ENCODE results near the gene NEFH.
"Not testable (repeated sequence)": the region's sequence is repeated elsewhere in the genome, so short reads cannot be mapped to it uniquely, and the experiment has no call there.

Gene NEFH

GRCh38 chr22:29479417-29480261, at the start of gene NEFH:
Gene NEFH, plus strand, starts transcription at chr22:29480218. Its CDS starts 45 bp downstream, at chr22:29480263.
- DNase-seq = no peak

- DNase-seq = no peak
Measured at GRCh38 chr22:29431986-29432385, 48.0 kb upstream of the NEFH start.

- DNase-seq = no peak
Measured at GRCh38 chr22:29433856-29434255, 46.2 kb upstream of the NEFH start.

GRCh38 chr22:29434288-29434687, 45.7 kb upstream of the NEFH start:
- DNase-seq = no peak

GRCh38 chr22:29435236-29436136, 44.5 kb upstream of the NEFH start:
- no peak for DNase-seq

GRCh38 chr22:29438283-29438682, 41.7 kb upstream of the NEFH start, which contains the start of gene RFPL1:
Gene RFPL1, plus strand, starts transcription at chr22:29438583.
- DNase-seq = not testable (repeated sequence)

- no peak for DNase-seq
Measured at GRCh38 chr22:29442976-29443375, 37.0 kb upstream of the NEFH start.

GRCh38 chr22:29443452-29443851, 36.6 kb upstream of the NEFH start:
- DNase-seq = no peak

GRCh38 chr22:29443861-29444792, 35.9 kb upstream of the NEFH start:
- DNase-seq = no peak

GRCh38 chr22:29445508-29445907, 34.5 kb upstream of the NEFH start:
- DNase-seq = no peak

GRCh38 chr22:29447906-29448305, 32.1 kb upstream of the NEFH start:
- no peak for DNase-seq

GRCh38 chr22:29449296-29449875, 30.6 kb upstream of the NEFH start:
- no peak for DNase-seq

GRCh38 chr22:29450222-29450621, 29.8 kb upstream of the NEFH start:
- no peak for DNase-seq

GRCh38 chr22:29451863-29452262, 28.2 kb upstream of the NEFH start:
- no peak for DNase-seq

GRCh38 chr22:29454276-29454675, 25.7 kb upstream of the NEFH start:
- no peak for DNase-seq

- no peak for DNase-seq
Measured at GRCh38 chr22:29456211-29456671, 23.8 kb upstream of the NEFH start.

GRCh38 chr22:29457730-29458129, 22.3 kb upstream of the NEFH start:
- peak; percentile 43 for DNase-seq

GRCh38 chr22:29458551-29458950, 21.5 kb upstream of the NEFH start:
- no peak for DNase-seq

- no peak for DNase-seq
Measured at GRCh38 chr22:29459773-29460172, 20.2 kb upstream of the NEFH start.

GRCh38 chr22:29461263-29461662, 18.8 kb upstream of the NEFH start:
- DNase-seq = no peak

GRCh38 chr22:29463629-29464028, 16.4 kb upstream of the NEFH start:
- DNase-seq = no peak

GRCh38 chr22:29464581-29464980, 15.4 kb upstream of the NEFH start:
- DNase-seq = no peak
